SK-N-MC (cell line): Measurements from ENCODE around the gene ZSCAN5A.
"Not testable (repeated sequence)": the region's sequence is repeated elsewhere in the genome, so short reads cannot be mapped to it uniquely, and the experiment has no call there.

Experiments
- DNase-seq: peaks from one replicate; pipeline ENCODE4 v3.0.0-alpha.2; 2011; ENCODE audit warnings: low read depth, low spot score
- H3K27ac ChIP-seq: fragments of 200-600 bp; sonication (generic); 2 replicates; pipeline ENCODE4 v1.5.1; 2016; ENCODE audit warnings: mixed run types
- H3K36me3 ChIP-seq: fragments of 200-600 bp; sonication (generic); 2 replicates; pipeline ENCODE4 v1.6.1; 2017; ENCODE audit warnings: antibody characterized with exemption, low read length, mixed read lengths; ENCODE audit not compliant: insufficient read depth
- H3K4me3 ChIP-seq: fragments of 200-600 bp; sonication (generic); 2 replicates; pipeline ENCODE4 v1.5.1; 2016
- H3K9ac ChIP-seq: fragments of 200-600 bp; sonication (generic); 2 replicates; pipeline ENCODE4 v1.8.0; 2017; ENCODE audit warnings: mixed run types, mixed read lengths; ENCODE audit not compliant: insufficient read length
- H3K9me3 ChIP-seq: fragments of 200-600 bp; sonication (generic); 2 replicates; pipeline ENCODE4 v1.6.1; 2017; ENCODE audit warnings: low read depth, mild to moderate bottlenecking, antibody characterized with exemption, low read length, moderate library complexity, mixed read lengths
- EZH2 ChIP-seq: fragments of 200-600 bp; sonication (generic); IDR thresholded peaks from one replicate; pipeline ENCODE4 v1.6.1; 2017; ENCODE audit warnings: antibody characterized with exemption
- FOXP2 ChIP-seq: optimal IDR thresholded peaks from 2 replicates; pipeline ENCODE3; 2011; ENCODE audit warnings: mild to moderate bottlenecking, moderate library complexity; ENCODE audit not compliant: insufficient read depth; ENCODE audit errors: extremely low read length, control extremely low read depth
- POLR2AphosphoS5 ChIP-seq: IDR thresholded peaks from 2 replicates; pipeline ENCODE4 v1.6.1; 2012; ENCODE audit warnings: mild to moderate bottlenecking, low read depth, low read length, borderline replicate concordance

ZSCAN5A gene

GRCh38 chr19:56177564-56178243 lies 136.9 kb downstream of the ZSCAN5A start:
- Histone ChIP-seq H3K27ac (no peak overlapping the region), H3K4me3 (no peak overlapping the region), H3K9ac (no peak overlapping the region), H3K9me3 (no peaks in the 10 kb centered on the region), H3K36me3 (no peaks in the 10 kb centered on the region)
- TF ChIP-seq POLR2AphosphoS5 (no peak), FOXP2 (no peak), EZH2 (no peak)
- DNase-seq: no peak

- Histone ChIP-seq H3K9ac (no peak overlapping the region), H3K9me3 (no peaks in the 10 kb centered on the region), H3K36me3 (no peaks in the 10 kb centered on the region), H3K27ac (no peak overlapping the region), H3K4me3 (no peak overlapping the region)
- TF ChIP-seq EZH2 (no peak), FOXP2 (no peak), POLR2AphosphoS5 (no peak)
- no peak for DNase-seq
Measured at GRCh38 chr19:56176881-56177280, 137.8 kb downstream of the ZSCAN5A start.

- not testable (repeated sequence) for DNase-seq, H3K4me3 ChIP-seq, H3K27ac ChIP-seq, H3K9me3 ChIP-seq, H3K9ac ChIP-seq, H3K36me3 ChIP-seq
Measured at GRCh38 chr19:56176310-56176709, 138.3 kb downstream of the ZSCAN5A start.

GRCh38 chr19:56175861-56176307 lies 138.8 kb downstream of the ZSCAN5A start, which contains the start of gene GALP:
Gene GALP (plus strand): TSS chr19:56176008. CDS start chr19:56177109, 1,101 bp downstream.
- not testable (repeated sequence) for H3K27ac ChIP-seq, H3K36me3 ChIP-seq, DNase-seq

GRCh38 chr19:56174550-56174949 lies 140.1 kb downstream of the ZSCAN5A start:
- no peak for DNase-seq
- Histone ChIP-seq H3K9me3 (no peaks in the 10 kb centered on the region), H3K4me3 (no peak overlapping the region), H3K27ac (no peak overlapping the region), H3K36me3 (no peaks in the 10 kb centered on the region), H3K9ac (no peak overlapping the region)
- TF ChIP-seq POLR2AphosphoS5: no peak
- no peak for TF ChIP-seq EZH2
- TF ChIP-seq FOXP2: no peak

More at GRCh38 chr19:56175861-56176307, 138.8 kb downstream of the ZSCAN5A start, which contains the start of gene GALP:
- H3K9ac ChIP-seq, H3K9me3 ChIP-seq, H3K4me3 ChIP-seq: not testable (repeated sequence)

- DNase-seq: no peak
- no peaks in the 10 kb centered on the region for H3K36me3 ChIP-seq
- no peak overlapping the region for H3K4me3 ChIP-seq
- TF ChIP-seq EZH2 (no peak), POLR2AphosphoS5 (no peak), FOXP2 (no peak)
- no peaks in the 10 kb centered on the region for H3K9me3 ChIP-seq
- no peak overlapping the region for H3K9ac ChIP-seq
- no peak overlapping the region for H3K27ac ChIP-seq
Measured at GRCh38 chr19:56174086-56174485, 140.6 kb downstream of the ZSCAN5A start.
